Spleen (tissue), 11 donors: ENCODE results near the gene FBXL4. TPM values are rescaled to one million over a fixed set of nuclear protein-coding genes. Genes with fewer than 3 reads are reported as not detected.

Source experiments
- DNase-seq: peaks from one replicate; pipeline ENCODE4 v3.0.0-alpha.2; 2020
- H3K27ac ChIP-seq, 8 donors: fragments of 200-600 bp; sonication (generic) in 7 of 8; 1 replicate in 4 of 8; 2 replicates in 4 of 8; pipeline versions ENCODE4 v1.5.0 to v1.8.0; 2016 to 2021; ENCODE audit warnings: inconsistent platforms in 4 of 8, mild to moderate bottlenecking in 4 of 8, moderate library complexity in 1 of 8
- H3K27me3 ChIP-seq, 7 donors: fragments of 200-600 bp; sonication (generic) in 6 of 7; replicated peaks in 1 of 7; 1 replicate in 4 of 7; 2 replicates in 3 of 7; pipeline versions ENCODE4 v1.5.0 to v1.8.0; 2016 to 2021; ENCODE audit warnings: inconsistent platforms in 3 of 7, mild to moderate bottlenecking in 1 of 7
- H3K36me3 ChIP-seq, 6 donors: fragments of 200-600 bp; sonication (generic) in 5 of 6; 1 replicate in 4 of 6; 2 replicates in 2 of 6; pipeline versions ENCODE4 v1.5.0 to v1.8.0; 2016 to 2021; ENCODE audit warnings: inconsistent platforms in 2 of 6
- H3K4me1 ChIP-seq, 6 donors: fragments of 200-600 bp; sonication (generic) in 5 of 6; 1 replicate in 3 of 6; 2 replicates in 3 of 6; pipeline versions ENCODE4 v1.5.0 to v1.8.0; 2016 to 2021; ENCODE audit warnings: inconsistent platforms in 3 of 6
- H3K4me3 ChIP-seq, 8 donors: fragments of 200-600 bp; sonication (generic) in 7 of 8; 1 replicate in 4 of 8; 2 replicates in 4 of 8; pipeline versions ENCODE4 v1.5.0 to v1.8.0; 2016 to 2021; ENCODE audit warnings: inconsistent platforms in 4 of 8, mild to moderate bottlenecking in 4 of 8, moderate library complexity in 2 of 8
- H3K9me3 ChIP-seq, 8 donors: fragments of 200-600 bp; sonication (generic) in 7 of 8; 1 replicate in 4 of 8; 2 replicates in 4 of 8; pipeline versions ENCODE4 v1.5.0 to v1.8.0; 2016 to 2021; ENCODE audit warnings: inconsistent platforms in 4 of 8
- POLR2A ChIP-seq, 3 donors: fragments of 450-650 bp; IDR thresholded peaks; one replicate each; pipeline ENCODE4 v1.5.1; 2017; ENCODE audit warnings: antibody characterized with exemption in 3 of 3, mild to moderate bottlenecking in 1 of 3
- POLR2AphosphoS5 ChIP-seq, 3 donors: sonication (generic); formaldehyde crosslinking; IDR thresholded peaks; one replicate each; pipeline ENCODE4 v1.5.1; 2017; ENCODE audit warnings: antibody characterized with exemption in 3 of 3
- WGBS, 5 donors: extraction: QIAGEN DNeasy Blood & Tissue Kit in 3 of 5; methylation state at CpG; one replicate each; pipeline versions ENCODE4 v1.1.5 to v1.1.7; 2013 to 2018; 5-methylcytosine and 5-hydroxymethylcytosine counted together
- intact Hi-C: fragments of 100-400 bp; cut with DNase I; formaldehyde crosslinking; loops from one replicate; pipeline ENCODE4 v1.15.0; 2023; ENCODE audit warnings: low total_unique reads
- polyA plus RNA-seq, 3 donors: library from polyadenylated mRNA; stranded (reverse); fragments of 200-250 nt; gene quantifications; one replicate each; pipeline ENCODE4 v1.2.1, GENCODE V29; 2013
- total RNA-seq, 7 donors: library from RNA; depleted of rRNA in 3 of 7; stranded (reverse); fragments of >200 nt in 3 of 7; fragmentation: NEBNext Ultra II Directional in 4 of 7; extraction: Animal tissue kit (Norgen Biotek cat#: 25700) in 4 of 7; gene quantifications; one replicate each; pipeline versions ENCODE4 v1.1.0 to v1.2.1, GENCODE V29; 2016 to 2021
- TF ChIP-seq, protein P1 (sequence below), 11 experiments: fragments of 200-600 bp in 7 of 11; fragments of 450-650 bp in 4 of 11; sonication (generic) in 4 of 11; IDR thresholded peaks in 8 of 11; conservative IDR thresholded peaks in 3 of 11; 1 replicate in 7 of 11; 2 replicates in 4 of 11; pipeline versions ENCODE4 v1.4.0 to v1.8.0; 2016 to 2021; ENCODE audit warnings: antibody characterized with exemption in 11 of 11, inconsistent platforms in 4 of 11, mild to moderate bottlenecking in 1 of 11
- donor health status: healthy with polysubstance abuse.
- donor health status: DM: no; HTN: no; CAD: no; lungs with moderate emphysema.
- donor health status: DM: no; HTN: no; CAD: no.
- donor health status: Bipolar disorder and iron deficiency.
- donor health status: healthy.
- donor health status: DM: no; HTN: no; CAD: no.
- donor health status: DM: yes; HTN: yes; CAD: no.

Gene FBXL4
- total and polyA plus RNA-seq, 10 donors, result 2.7 to 27.0 (median 19.1) TPM

DNA sequence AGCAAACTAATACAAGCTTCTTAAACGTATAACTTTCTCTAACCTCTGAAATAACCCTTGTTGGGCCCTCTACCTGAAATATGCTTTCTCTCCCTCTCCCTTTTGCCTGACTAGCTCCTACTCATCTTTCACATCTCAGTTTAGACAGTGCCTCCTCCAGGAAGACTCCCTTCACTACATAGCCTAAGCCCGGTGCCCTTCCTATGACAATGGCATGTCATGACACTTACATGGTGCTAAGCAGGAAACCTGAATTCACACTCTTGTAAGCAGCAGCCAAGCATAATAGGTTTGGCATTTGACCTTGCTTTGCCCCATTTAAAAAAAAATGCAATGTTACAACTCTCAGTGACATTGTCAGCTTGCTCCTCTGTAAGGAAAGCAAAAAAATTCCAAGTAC is 33.1 kb upstream of the FBXL4 start:
- WGBS, 5 donors, result 83 to 91% (median 88%) methylated on average over 2 of the region's 2 CpGs
- DNase-seq, result no peak
- Histone ChIP-seq H3K4me1 (peaks cover 0 to 24% (median 5%) of the 10 kb centered on the region in 6 donors), H3K9me3 (no peaks in the 10 kb centered on the region), H3K27me3 (no peaks in the 10 kb centered on the region), H3K36me3 (no peaks in the 10 kb centered on the region), H3K27ac (no peak overlapping the region), H3K4me3 (no peak overlapping the region)
- intact Hi-C loops, result no loop called here
- TF ChIP-seq POLR2A (IDR thresholded peaks at IDR 0.05), result no peak
- TF ChIP-seq, protein P1, sequence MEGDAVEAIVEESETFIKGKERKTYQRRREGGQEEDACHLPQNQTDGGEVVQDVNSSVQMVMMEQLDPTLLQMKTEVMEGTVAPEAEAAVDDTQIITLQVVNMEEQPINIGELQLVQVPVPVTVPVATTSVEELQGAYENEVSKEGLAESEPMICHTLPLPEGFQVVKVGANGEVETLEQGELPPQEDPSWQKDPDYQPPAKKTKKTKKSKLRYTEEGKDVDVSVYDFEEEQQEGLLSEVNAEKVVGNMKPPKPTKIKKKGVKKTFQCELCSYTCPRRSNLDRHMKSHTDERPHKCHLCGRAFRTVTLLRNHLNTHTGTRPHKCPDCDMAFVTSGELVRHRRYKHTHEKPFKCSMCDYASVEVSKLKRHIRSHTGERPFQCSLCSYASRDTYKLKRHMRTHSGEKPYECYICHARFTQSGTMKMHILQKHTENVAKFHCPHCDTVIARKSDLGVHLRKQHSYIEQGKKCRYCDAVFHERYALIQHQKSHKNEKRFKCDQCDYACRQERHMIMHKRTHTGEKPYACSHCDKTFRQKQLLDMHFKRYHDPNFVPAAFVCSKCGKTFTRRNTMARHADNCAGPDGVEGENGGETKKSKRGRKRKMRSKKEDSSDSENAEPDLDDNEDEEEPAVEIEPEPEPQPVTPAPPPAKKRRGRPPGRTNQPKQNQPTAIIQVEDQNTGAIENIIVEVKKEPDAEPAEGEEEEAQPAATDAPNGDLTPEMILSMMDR (IDR thresholded peaks at IDR 0.05 in 8 of 11, conservative IDR thresholded peaks at IDR 0.05 in 3 of 11), result no peak
- TF ChIP-seq POLR2AphosphoS5 (IDR thresholded peaks at IDR 0.05), result no peak

DNA sequence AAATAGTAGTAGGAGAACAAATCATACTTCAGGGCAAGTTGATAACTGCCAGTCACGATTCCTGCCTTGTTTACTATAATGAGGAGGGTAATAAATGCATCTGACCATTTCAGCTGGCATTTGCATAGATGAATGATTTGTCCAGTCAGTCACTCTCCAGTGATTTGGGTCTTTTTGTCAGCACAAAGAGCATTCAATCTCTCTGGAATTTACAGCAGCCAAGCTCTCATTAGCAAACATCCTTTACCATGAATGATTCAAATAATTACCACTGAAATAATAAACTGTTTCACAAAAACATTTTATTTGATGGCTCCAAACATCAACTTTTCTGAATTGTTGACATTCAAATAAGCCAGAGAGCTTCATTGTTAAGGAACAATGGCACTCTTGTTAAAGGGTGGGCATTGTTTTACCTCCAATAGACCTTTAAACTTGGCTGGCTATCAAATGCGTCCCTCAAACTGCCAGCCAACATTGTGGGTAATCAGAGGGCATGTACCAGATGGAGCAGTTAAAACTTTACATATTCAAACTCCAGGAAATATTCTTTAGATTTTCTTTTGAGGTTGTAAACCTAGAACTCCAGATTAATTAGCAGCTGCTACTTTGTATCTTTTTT is 30.0 kb upstream of the FBXL4 start:
- Histone ChIP-seq H3K4me1 (peaks cover 0 to 24% (median 5%) of the 10 kb centered on the region in 6 donors), H3K9me3 (no peaks in the 10 kb centered on the region), H3K36me3 (no peaks in the 10 kb centered on the region), H3K27ac (no peak overlapping the region), H3K4me3 (no peak overlapping the region), H3K27me3 (no peaks in the 10 kb centered on the region)
- 64 to 82% (median 66%) methylated on average over 2 of the region's 2 CpGs for WGBS, 5 donors
- no peak for DNase-seq
- intact Hi-C loops, result no loop called here
- no peak for TF ChIP-seq POLR2A (IDR thresholded peaks at IDR 0.05)
- TF ChIP-seq, protein P1 (IDR thresholded peaks at IDR 0.05 in 8 of 11, conservative IDR thresholded peaks at IDR 0.05 in 3 of 11), result no peak
- TF ChIP-seq POLR2AphosphoS5 (IDR thresholded peaks at IDR 0.05), result no peak

DNA sequence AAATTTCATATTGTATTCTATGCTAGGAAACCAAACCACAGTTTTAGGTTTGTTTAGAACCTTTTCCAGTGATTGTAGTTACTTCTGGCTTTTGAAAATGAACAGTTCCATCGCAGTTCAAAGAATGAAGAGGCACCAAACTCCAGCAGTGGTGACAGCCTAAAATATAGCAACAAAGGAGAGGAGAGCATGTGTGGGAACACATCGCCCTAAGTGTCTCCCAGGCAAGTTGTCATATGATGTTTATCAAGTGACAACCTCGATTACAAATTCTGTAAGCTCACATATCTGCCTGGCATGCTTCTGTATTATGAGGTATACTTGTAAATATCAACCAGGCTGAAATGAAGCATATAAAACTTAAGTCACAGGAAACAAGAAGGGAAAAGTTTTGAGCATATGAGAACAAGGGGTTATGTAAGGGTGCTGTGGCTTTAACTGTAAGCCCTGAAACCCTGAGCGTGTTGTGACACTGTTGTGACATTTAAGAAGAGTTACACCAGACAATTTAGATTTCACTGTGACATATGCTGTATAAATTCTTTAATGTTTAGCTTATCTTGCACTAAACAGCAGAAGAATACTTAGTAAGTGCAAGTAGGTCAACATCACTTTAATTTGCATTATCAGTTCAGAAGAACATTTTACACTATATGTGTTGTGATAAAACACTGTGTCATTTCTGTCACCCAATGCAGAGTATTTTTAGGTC is 29.1 kb upstream of the FBXL4 start:
- no peaks in the 10 kb centered on the region for H3K9me3 ChIP-seq
- WGBS, 5 donors, result 43 to 73% (median 53%) methylated on average over 4 of the region's 4 CpGs
- peak overlapping the region in 2 of 8 donors; percentile 2 to 26 for H3K27ac ChIP-seq
- H3K27me3 ChIP-seq, result no peaks in the 10 kb centered on the region
- H3K36me3 ChIP-seq, result no peaks in the 10 kb centered on the region
- H3K4me3 ChIP-seq, result no peak overlapping the region
- peaks cover 0 to 24% (median 5%) of the 10 kb centered on the region in 6 donors for H3K4me1 ChIP-seq
- DNase-seq, result no peak
- TF ChIP-seq POLR2A (IDR thresholded peaks at IDR 0.05) (no peak), POLR2AphosphoS5 (IDR thresholded peaks at IDR 0.05) (no peak)
- TF ChIP-seq, protein P1 (IDR thresholded peaks at IDR 0.05 in 8 of 11, conservative IDR thresholded peaks at IDR 0.05 in 3 of 11), result no peak
- intact Hi-C loops, result no loop called here

DNA sequence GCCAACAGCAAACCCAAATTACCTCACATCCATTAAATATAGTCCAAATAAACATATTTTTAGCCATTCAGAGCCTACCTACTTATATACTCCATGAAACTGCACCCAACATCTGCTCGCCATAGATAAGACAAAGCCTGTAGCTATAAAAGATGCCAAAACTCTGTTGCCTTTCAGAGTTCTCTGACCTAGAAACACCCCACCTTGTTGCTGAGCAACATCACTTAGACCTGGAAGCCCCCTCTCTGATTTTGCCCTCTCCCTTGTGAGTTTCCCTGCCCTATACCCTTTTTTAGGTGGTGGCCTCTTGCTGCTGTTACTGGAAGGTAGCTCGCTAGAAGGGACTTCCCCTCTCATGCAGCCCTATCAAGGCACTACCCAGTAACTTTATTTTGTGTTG is 27.7 kb upstream of the FBXL4 start:
- Histone ChIP-seq H3K27me3 (no peaks in the 10 kb centered on the region), H3K4me1 (peaks cover 0 to 24% (median 5%) of the 10 kb centered on the region in 6 donors), H3K36me3 (no peaks in the 10 kb centered on the region), H3K9me3 (no peaks in the 10 kb centered on the region), H3K4me3 (no peak overlapping the region), H3K27ac (no peak overlapping the region)
- 64 to 82% (median 70%) methylated on average over 2 of the region's 2 CpGs for WGBS, 5 donors
- TF ChIP-seq, protein P1 (IDR thresholded peaks at IDR 0.05 in 8 of 11, conservative IDR thresholded peaks at IDR 0.05 in 3 of 11), result no peak
- no peak for TF ChIP-seq POLR2A (IDR thresholded peaks at IDR 0.05)
- no peak for TF ChIP-seq POLR2AphosphoS5 (IDR thresholded peaks at IDR 0.05)
- no peak for DNase-seq
- intact Hi-C loops, result no loop called here
